ENCODE measurements around the gene TMEM200C. TPM values are rescaled to one million over a fixed set of nuclear protein-coding genes. Genes with fewer than 3 reads are reported as not detected.

The TMEM200C gene
- total RNA-seq, result 0.50 TPM
- long read RNA-seq, full-length matches to known transcripts, result 1 of 3 reads
- long read RNA-seq, partial matches to known transcripts, result 1 of 3 reads
- long read RNA-seq, other reads (novel, unspliced or antisense), result 1 of 3 reads

DNA sequence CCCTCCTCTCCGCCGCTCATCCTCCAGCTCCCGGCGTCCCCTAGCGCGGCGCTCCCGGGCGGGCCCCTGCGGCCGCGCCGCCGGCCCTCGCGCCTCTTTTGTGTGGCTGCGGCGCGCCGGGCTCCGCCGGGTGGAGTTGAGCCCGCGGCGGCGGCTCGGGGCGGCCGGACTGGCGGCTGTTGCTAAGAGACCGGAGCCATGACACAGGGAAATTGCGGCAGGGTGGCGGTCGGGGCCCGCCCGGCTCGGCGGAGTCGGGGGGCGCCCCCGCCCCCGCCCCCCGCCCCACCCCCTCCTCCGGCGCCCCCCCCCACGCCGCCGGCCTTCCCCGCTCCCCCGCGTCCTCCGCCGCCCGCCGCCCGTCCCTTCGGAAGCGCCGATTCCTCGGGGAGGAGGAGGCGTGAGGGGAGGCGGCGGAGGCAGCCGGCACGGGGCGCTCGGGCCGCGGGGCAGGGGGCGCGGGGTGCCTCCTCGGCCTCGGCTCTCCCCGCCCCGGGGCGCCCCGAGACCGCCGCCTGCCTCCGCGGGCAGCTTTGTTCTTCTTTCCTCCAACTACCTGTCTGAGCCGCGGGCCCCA is at the start of gene TMEM200C:
TMEM200C (minus strand) TSS at position 224 of the 577 bp plus-strand sequence. CDS start 3,459 bp downstream, outside the sequence.
- peak; percentile 51 for DNase-seq
- H3K36me3 ChIP-seq, result no peaks in the 10 kb centered on the region
- peak; percentile 16 to 22 for ATAC-seq
- H3K27me3 ChIP-seq (ENCODE audit: low read depth), result peaks cover 66% of the 10 kb centered on the region
- intact Hi-C loops (cut with DNase I), result no loop called here
- H3K27ac ChIP-seq, result no peak within 1 kb of the TSS
- no peaks in the 10 kb centered on the region for H3K9me3 ChIP-seq
- H3K4me1 ChIP-seq, result peaks cover 12% of the 10 kb centered on the region
- TF ChIP-seq, protein P1, sequence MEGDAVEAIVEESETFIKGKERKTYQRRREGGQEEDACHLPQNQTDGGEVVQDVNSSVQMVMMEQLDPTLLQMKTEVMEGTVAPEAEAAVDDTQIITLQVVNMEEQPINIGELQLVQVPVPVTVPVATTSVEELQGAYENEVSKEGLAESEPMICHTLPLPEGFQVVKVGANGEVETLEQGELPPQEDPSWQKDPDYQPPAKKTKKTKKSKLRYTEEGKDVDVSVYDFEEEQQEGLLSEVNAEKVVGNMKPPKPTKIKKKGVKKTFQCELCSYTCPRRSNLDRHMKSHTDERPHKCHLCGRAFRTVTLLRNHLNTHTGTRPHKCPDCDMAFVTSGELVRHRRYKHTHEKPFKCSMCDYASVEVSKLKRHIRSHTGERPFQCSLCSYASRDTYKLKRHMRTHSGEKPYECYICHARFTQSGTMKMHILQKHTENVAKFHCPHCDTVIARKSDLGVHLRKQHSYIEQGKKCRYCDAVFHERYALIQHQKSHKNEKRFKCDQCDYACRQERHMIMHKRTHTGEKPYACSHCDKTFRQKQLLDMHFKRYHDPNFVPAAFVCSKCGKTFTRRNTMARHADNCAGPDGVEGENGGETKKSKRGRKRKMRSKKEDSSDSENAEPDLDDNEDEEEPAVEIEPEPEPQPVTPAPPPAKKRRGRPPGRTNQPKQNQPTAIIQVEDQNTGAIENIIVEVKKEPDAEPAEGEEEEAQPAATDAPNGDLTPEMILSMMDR (IDR thresholded peaks at IDR 0.05), result no peak
- peak within 1 kb of the TSS; percentile 51 for H3K4me3 ChIP-seq

DNA sequence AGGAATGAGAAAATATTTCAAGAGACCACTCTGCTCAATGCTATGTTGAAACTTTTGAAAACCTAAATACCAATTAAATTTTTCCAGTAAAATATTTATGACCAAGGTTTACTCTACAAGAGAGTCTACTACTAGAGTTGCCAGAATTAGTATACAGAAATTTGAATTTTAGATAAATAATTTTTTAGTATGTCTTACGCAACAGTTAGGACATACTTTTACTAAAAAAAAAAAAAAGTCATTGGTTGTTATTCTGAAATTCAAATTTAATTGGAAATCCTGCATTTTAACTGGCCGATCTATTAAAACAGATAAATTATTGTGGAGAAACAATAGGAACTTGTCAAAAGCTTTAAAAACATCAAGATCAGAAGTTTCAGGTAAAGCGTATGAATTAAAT is 49.1 kb upstream of the TMEM200C start:
- Histone ChIP-seq H3K9me3 (no peaks in the 10 kb centered on the region), H3K27me3 (ENCODE audit: low read depth) (no peaks in the 10 kb centered on the region), H3K4me3 (no peak overlapping the region), H3K4me1 (no peaks in the 10 kb centered on the region), H3K36me3 (no peaks in the 10 kb centered on the region), H3K27ac (no peak overlapping the region)
- no peak for DNase-seq
- ATAC-seq, result no peak
- intact Hi-C loops (cut with DNase I), result no loop called here
- TF ChIP-seq, protein P1 (IDR thresholded peaks at IDR 0.05), result no peak

DNA sequence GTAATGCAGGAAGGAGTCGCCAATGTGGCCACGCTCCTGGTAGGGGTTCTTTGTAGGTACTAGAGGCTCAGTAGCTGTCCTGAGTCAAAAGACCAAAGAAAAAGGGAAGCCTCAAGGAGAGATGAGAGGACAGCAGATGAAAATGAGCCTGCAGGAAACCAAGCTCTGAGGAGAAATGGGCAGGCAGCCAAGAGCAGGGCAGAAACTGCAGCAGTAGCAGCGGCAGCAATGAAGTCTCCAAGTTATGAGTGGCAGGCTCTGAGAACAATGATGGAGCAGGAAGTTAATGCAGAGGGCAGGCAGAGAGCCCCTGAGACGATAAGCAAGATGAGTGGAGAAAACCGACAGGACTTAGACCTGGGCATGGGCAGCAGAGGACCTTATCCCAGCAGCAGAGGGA is 48.2 kb upstream of the TMEM200C start:
- no peak for DNase-seq
- intact Hi-C loops (cut with DNase I), result no loop called here
- no peak overlapping the region for H3K27ac ChIP-seq

DNA sequence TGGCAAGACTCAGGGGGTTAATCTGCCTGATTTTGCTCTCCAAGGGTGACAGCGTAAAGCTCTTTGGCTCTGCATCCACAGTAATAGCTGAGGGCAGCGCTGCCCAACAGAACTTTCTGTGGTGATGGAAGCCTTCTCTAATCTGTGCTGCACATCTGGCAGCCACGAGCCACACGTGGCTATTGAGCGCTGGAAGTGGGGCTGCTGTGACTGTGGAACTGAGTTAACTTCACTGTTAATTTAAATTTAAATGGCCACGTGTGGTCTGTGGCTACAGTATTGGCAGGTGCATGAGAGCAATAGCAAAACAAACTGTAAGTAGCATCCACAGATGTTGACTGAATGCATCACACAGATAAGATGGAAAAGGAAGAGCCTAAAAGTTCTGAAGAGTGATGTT is 47.3 kb upstream of the TMEM200C start:
- Histone ChIP-seq H3K4me1 (no peaks in the 10 kb centered on the region), H3K4me3 (no peak overlapping the region), H3K27me3 (ENCODE audit: low read depth) (no peaks in the 10 kb centered on the region), H3K27ac (no peak overlapping the region), H3K36me3 (no peaks in the 10 kb centered on the region), H3K9me3 (no peaks in the 10 kb centered on the region)
- DNase-seq (no peak), ATAC-seq (no peak)
- TF ChIP-seq, protein P1 (IDR thresholded peaks at IDR 0.05), result no peak
- intact Hi-C loops (cut with DNase I), result no loop called here

More for the DNA sequence above, 48.2 kb upstream of the TMEM200C start:
- no peak for ATAC-seq
- H3K27me3 ChIP-seq (ENCODE audit: low read depth), result no peaks in the 10 kb centered on the region
- H3K4me3 ChIP-seq, result no peak overlapping the region
- H3K9me3 ChIP-seq, result no peaks in the 10 kb centered on the region
- H3K4me1 ChIP-seq, result no peaks in the 10 kb centered on the region
- TF ChIP-seq, protein P1 (IDR thresholded peaks at IDR 0.05), result no peak
- no peaks in the 10 kb centered on the region for H3K36me3 ChIP-seq

DNA sequence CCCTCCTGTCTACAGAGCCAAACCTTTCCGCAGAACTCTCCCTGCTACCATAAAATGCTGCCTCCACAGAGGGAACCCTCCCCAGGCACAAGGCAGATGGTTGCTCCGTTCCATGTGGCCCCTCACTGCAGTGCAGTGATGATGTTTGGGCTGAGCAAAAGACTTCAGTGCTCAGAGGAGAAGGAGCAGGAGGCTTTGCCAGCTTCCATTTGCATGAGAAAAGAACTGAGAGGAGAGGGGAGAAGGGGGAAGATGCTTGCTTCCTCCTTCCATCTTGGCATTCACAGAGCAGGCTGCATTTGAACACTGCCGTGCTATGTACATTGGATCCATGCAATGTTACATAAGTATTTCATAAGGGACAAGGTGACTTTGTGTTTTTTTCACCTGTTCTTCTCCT is 46.6 kb upstream of the TMEM200C start:
- Histone ChIP-seq H3K4me1 (no peaks in the 10 kb centered on the region), H3K27me3 (ENCODE audit: low read depth) (no peaks in the 10 kb centered on the region), H3K36me3 (no peaks in the 10 kb centered on the region), H3K4me3 (no peak overlapping the region), H3K9me3 (no peaks in the 10 kb centered on the region), H3K27ac (no peak overlapping the region)
- DNase-seq, result no peak
- TF ChIP-seq, protein P1 (IDR thresholded peaks at IDR 0.05), result no peak
- intact Hi-C loops (cut with DNase I), result no loop called here
- ATAC-seq, result no peak
